HepG2 (cell line): Measurements from ENCODE around the gene EP300. TPM values are rescaled to one million over a fixed set of nuclear protein-coding genes. Genes with fewer than 3 reads are reported as not detected.

Experiments used
- BCL3 ChIP-seq: sonication (generic); formaldehyde crosslinking; IDR thresholded peaks from 2 replicates; pipeline ENCODE4 v1.5.1; 2020; ENCODE audit warnings: mild to moderate bottlenecking, missing genetic modification reagents, moderate library complexity
- CENPBD1 ChIP-seq: sonication (generic); formaldehyde crosslinking; IDR thresholded peaks from 2 replicates; pipeline ENCODE4 v1.8.0; 2022; ENCODE audit warnings: missing genetic modification reagents, low read depth, mild to moderate bottlenecking, borderline replicate concordance
- CENPT ChIP-seq: sonication (generic); formaldehyde crosslinking; IDR thresholded peaks from 2 replicates; pipeline ENCODE4 v1.8.0; 2022; ENCODE audit warnings: low read depth, mild to moderate bottlenecking, moderate library complexity, missing genetic modification reagents
- DNMT3B ChIP-seq: conservative IDR thresholded peaks from 2 replicates; pipeline ENCODE4 v1.6.1; 2016; ENCODE audit warnings: missing biosample characterization, control low read depth
- HDAC6 ChIP-seq: fragments of 200-600 bp; sonication (generic); IDR thresholded peaks from 2 replicates; pipeline ENCODE4 v1.7.0; 2017; ENCODE audit warnings: mild to moderate bottlenecking, antibody characterized with exemption, low read length, low read depth
- HNF1A ChIP-seq, 2 experiments: sonication (generic) in 1 of 2; formaldehyde crosslinking in 1 of 2; IDR thresholded peaks; 2 replicates each; pipeline versions ENCODE4 v1.4.0 to v1.6.1; 2016 to 2020; ENCODE audit warnings: borderline replicate concordance in 1 of 2, low read depth in 1 of 2, mild to moderate bottlenecking in 1 of 2, missing genetic modification reagents in 1 of 2
- KDM4B ChIP-seq: sonication (generic); formaldehyde crosslinking; IDR thresholded peaks from 2 replicates; pipeline ENCODE4 v1.4.0; 2020; ENCODE audit warnings: missing genetic modification reagents
- MBD4 ChIP-seq: IDR thresholded peaks from 2 replicates; pipeline ENCODE4 v1.6.1; 2012; ENCODE audit warnings: low read length, inconsistent platforms, borderline replicate concordance
- NONO ChIP-seq, 2 experiments: fragments of 450-650 bp in 1 of 2; sonication (generic) in 1 of 2; formaldehyde crosslinking in 1 of 2; IDR thresholded peaks in 1 of 2; conservative IDR thresholded peaks in 1 of 2; 2 replicates each; pipeline versions ENCODE4 v1.6.1 to v1.8.0; 2017 to 2022; ENCODE audit warnings: mild to moderate bottlenecking in 1 of 2, missing genetic modification reagents in 1 of 2, moderate library complexity in 1 of 2
- PHF5A ChIP-seq: IDR thresholded peaks from one replicate; pipeline ENCODE4 v1.6.1; 2018; ENCODE audit warnings: low read depth, missing genetic modification reagents; ENCODE audit not compliant: unreplicated experiment
- SAFB2 ChIP-seq: sonication (generic); formaldehyde crosslinking; IDR thresholded peaks from 2 replicates; pipeline ENCODE4 v1.5.1; 2020; ENCODE audit warnings: missing genetic modification reagents, low read depth, mild to moderate bottlenecking, borderline replicate concordance
- SMAD9 ChIP-seq: sonication (generic); formaldehyde crosslinking; IDR thresholded peaks from 2 replicates; pipeline ENCODE4 v1.5.1; 2020; ENCODE audit warnings: mild to moderate bottlenecking, missing genetic modification reagents
- TBP ChIP-seq: sonication (generic); formaldehyde crosslinking; IDR thresholded peaks from 2 replicates; pipeline ENCODE4 v1.5.0; 2020; ENCODE audit warnings: missing genetic modification reagents
- TRIM22 ChIP-seq: fragments of 450-650 bp; IDR thresholded peaks from 2 replicates; pipeline ENCODE4 v1.6.1; 2017
- ZBTB38 ChIP-seq: sonication (generic); formaldehyde crosslinking; IDR thresholded peaks from 2 replicates; pipeline ENCODE4 v1.5.1; 2020; ENCODE audit warnings: mild to moderate bottlenecking, missing genetic modification reagents
- ZNF326 ChIP-seq: sonication (generic); formaldehyde crosslinking; IDR thresholded peaks from 2 replicates; pipeline ENCODE4 v1.4.0; 2020; ENCODE audit warnings: missing genetic modification reagents, borderline replicate concordance
- ZNF577 ChIP-seq: sonication (generic); formaldehyde crosslinking; IDR thresholded peaks from 2 replicates; pipeline ENCODE4 v1.4.0; 2020; ENCODE audit warnings: mild to moderate bottlenecking, low read depth, missing genetic modification reagents, borderline replicate concordance
- polyA plus RNA-seq, 8 experiments: library from polyadenylated mRNA; depleted of rRNA in 3 of 8; stranded (reverse) in 7 of 8; unstranded in 1 of 8; fragments of >200 nt; fragmentation: Illumina TruSeq in 4 of 8; extraction: Trizol in 4 of 8; gene quantifications; 2 replicates each; pipeline versions ENCODE4 v1.2.1 to v1.2.3, GENCODE V29; 2011 to 2016; ENCODE audit warnings: low read depth in 4 of 8, missing spikeins in 1 of 8, mixed read lengths in 1 of 8; ENCODE audit not compliant: insufficient read depth in 1 of 8
- total RNA-seq, 5 experiments: library from RNA; depleted of rRNA; stranded (reverse); fragments of >200 nt; fragmentation: Illumina TruSeq; extraction: Trizol; gene quantifications; 2 replicates each; pipeline ENCODE4 v1.2.3, GENCODE V29; 2016; ENCODE audit warnings: low read depth in 1 of 5
- TF ChIP-seq, protein P1 (sequence below): sonication (generic); formaldehyde crosslinking; IDR thresholded peaks from 2 replicates; pipeline ENCODE4 v1.5.0; 2020; ENCODE audit warnings: missing genetic modification reagents, mild to moderate bottlenecking, borderline replicate concordance

Gene EP300
- total and polyA plus RNA-seq, 2 of the 13 experiments (the other 11 are each of a cell fraction or from before 2014, with no cell fraction given), result 13.6 to 14.9 TPM

DNA sequence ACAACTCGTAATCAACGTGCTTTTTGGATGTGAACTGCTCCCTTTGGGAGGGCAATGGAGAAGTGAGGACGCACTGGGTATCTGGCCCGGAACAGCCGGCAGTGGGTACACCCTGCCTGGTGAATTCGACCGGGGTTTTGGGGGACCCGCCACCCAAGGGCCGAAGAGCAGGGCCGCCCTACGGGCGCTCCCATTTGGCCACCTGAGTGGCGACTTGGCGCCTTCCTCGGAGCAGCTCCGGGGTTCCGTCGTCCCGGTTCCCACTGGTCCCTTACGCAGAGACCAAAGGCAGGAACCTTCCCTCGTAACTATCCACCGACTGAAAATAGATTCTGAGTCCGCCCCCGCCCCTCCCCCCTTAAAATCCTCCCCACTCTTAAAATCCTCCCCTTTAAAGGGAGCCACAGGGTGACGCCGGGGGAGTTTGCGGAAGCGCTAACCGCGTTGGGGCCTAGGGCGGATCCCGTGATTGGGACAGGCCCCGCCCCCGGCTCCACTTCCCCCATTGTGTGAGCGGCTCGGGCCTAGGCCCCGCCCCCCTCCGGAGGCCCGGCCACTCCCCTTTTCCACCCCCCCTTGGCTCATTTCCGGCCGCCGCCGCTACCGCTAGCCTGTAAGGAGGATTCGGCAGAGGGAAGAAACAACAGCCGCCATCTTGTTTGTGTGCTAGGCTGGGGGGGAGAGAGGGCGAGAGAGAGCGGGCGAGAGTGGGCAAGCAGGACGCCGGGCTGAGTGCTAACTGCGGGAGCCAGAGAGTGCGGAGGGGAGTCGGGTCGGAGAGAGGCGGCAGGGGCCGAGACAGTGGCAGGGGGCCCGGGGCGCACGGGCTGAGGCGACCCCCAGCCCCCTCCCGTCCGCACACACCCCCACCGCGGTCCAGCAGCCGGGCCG, 1.0 kb upstream of the EP300 start (continued):
- no peak for TF ChIP-seq ZNF326 (CRISPR knock-in tag)
- TF ChIP-seq HNF1A (IDR thresholded peaks at IDR 0.05; ENCODE audit: low read depth), result no peak
- TF ChIP-seq HNF1A (CRISPR knock-in tag; IDR thresholded peaks at IDR 0.05; ENCODE audit: borderline replicate concordance), result peak; percentile 37; the same call in 1 of the 2 replicates
- TF ChIP-seq ZNF577 (CRISPR knock-in tag), result no peak
- no peak for TF ChIP-seq NONO (IDR thresholded peaks at IDR 0.05)
- TF ChIP-seq NONO (CRISPR knock-in tag; conservative IDR thresholded peaks at IDR 0.05), result peak; percentile 81
- TF ChIP-seq SMAD9, result 0 out of 2 replicates have a peak, but pooled peaks have one; percentile 27
- TF ChIP-seq BCL3 (CRISPR knock-in tag), result 0 out of 2 replicates have a peak, but pooled peaks have one; percentile 49
- TF ChIP-seq TRIM22, result no peak
- no peak for TF ChIP-seq KDM4B (CRISPR knock-in tag)
- TF ChIP-seq CENPBD1 (CRISPR knock-in tag), result no peak
- no peak for TF ChIP-seq MBD4
- TF ChIP-seq HDAC6, result no peak
- no peak for TF ChIP-seq SAFB2
- TF ChIP-seq PHF5A (CRISPR knock-in tag), result no peak
- TF ChIP-seq CENPT, result no peak
- TF ChIP-seq ZBTB38 (CRISPR knock-in tag), result 0 out of 2 replicates have a peak, but pooled peaks have one; percentile 24
- TF ChIP-seq TBP (CRISPR knock-in tag), result no peak
- TF ChIP-seq, protein P1, sequence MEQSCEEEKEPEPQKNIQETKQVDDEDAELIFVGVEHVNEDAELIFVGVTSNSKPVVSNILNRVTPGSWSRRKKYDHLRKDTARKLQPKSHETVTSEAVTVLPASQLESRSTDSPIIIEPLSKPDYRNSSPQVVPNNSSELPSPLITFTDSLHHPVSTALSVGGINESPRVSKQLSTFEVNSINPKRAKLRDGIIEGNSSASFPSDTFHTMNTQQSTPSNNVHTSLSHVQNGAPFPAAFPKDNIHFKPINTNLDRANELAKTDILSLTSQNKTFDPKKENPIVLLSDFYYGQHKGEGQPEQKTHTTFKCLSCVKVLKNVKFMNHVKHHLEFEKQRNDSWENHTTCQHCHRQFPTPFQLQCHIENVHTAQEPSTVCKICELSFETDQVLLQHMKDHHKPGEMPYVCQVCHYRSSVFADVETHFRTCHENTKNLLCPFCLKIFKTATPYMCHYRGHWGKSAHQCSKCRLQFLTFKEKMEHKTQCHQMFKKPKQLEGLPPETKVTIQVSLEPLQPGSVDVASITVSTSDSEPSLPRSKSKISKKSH (CRISPR knock-in tag), result no peak
- TF ChIP-seq DNMT3B, result no peak; the same call in 1 of the 2 replicates
